Cardiac fibroblast (primary cell): ENCODE data around the gene KISS1.
A peak's percentile ranks its signal among the peaks of the same experiment; 100 is the strongest.

ENCODE experiments used
- DNase-seq, 2 donors: peaks; one replicate each; pipeline versions ENCODE4 v3.0.0 to v3.0.0-alpha.2; 2010; ENCODE audit warnings: low read depth in 2 of 2
- H3K4me3 ChIP-seq, 2 donors: replicated peaks in 1 of 2; 1 replicate in 1 of 2; 2 replicates in 1 of 2; pipeline ENCODE4 v1.5.1; 2011; ENCODE audit warnings: low read depth in 2 of 2, low read length in 2 of 2, mild to moderate bottlenecking in 2 of 2, moderate library complexity in 1 of 2
- TF ChIP-seq, protein P1 (sequence below): IDR thresholded peaks from one replicate; pipeline ENCODE4 v1.5.1; 2011; ENCODE audit warnings: low read depth, mild to moderate bottlenecking, low read length, inconsistent platforms

The KISS1 gene

DNA sequence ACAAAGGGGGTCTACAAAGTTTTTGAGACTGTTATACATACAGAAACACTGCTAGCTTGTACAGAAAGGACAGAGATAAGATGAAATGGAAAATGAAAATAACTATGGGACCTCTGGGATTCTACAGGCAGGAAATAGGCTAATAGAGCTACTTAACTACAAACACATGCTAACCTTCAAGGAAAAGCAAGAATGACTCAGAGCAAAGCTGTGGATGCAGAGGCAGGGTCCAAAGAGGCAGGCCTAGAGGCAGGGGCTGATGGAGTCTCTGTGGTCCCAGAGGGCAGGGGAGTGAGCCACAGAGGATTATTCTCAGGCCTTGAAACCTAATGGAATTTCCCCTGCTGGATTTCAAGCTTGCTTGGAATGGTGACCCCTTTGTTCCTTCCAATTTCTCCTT, 36.2 kb upstream of the KISS1 start:
- TF ChIP-seq, protein P1, sequence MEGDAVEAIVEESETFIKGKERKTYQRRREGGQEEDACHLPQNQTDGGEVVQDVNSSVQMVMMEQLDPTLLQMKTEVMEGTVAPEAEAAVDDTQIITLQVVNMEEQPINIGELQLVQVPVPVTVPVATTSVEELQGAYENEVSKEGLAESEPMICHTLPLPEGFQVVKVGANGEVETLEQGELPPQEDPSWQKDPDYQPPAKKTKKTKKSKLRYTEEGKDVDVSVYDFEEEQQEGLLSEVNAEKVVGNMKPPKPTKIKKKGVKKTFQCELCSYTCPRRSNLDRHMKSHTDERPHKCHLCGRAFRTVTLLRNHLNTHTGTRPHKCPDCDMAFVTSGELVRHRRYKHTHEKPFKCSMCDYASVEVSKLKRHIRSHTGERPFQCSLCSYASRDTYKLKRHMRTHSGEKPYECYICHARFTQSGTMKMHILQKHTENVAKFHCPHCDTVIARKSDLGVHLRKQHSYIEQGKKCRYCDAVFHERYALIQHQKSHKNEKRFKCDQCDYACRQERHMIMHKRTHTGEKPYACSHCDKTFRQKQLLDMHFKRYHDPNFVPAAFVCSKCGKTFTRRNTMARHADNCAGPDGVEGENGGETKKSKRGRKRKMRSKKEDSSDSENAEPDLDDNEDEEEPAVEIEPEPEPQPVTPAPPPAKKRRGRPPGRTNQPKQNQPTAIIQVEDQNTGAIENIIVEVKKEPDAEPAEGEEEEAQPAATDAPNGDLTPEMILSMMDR, result no peak
- peak in 1 of 2 donors; percentile 16 for DNase-seq
- no peak overlapping the region for H3K4me3 ChIP-seq

DNA sequence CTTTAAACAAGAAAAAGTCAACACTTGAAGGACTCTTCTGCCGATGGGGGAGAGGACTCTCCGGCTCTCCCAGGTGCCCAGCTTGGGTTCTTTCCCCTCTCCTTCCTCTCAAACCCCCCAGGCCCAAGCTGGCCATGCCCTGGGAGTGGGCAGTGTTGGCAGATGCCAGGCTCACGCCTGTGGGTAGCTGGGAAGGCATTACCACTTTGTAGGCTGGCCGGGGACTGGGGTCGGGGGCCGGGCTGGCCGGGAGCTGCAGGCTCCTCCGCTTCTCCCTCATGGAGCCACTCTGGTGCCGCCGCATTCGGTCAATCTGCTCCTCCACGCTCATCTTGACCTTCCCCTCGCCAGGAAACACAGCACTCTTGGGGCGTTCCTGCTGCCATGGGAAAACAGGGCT, 33.9 kb upstream of the KISS1 start:
- no peak overlapping the region for H3K4me3 ChIP-seq
- TF ChIP-seq, protein P1, result no peak
- no peak for DNase-seq

DNA sequence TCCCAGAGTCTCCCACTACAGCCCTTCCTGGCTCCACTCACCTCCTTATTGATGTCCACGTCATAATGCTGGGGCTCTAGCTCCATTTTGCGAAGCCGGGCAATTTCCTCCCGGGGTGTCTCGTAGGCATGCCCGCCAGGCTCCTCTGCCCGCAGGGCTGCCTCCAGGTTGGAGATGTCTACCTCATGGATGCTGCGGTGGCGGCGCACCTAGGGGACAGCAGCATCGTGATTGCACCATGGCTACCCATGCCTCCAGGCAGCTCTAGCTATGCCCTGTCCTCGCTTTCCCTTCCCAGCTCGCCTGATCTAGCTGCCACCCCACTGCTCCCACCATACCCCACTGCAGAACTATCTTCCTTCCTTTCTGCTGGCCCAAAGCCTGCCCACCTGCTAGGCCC, 32.6 kb upstream of the KISS1 start:
- TF ChIP-seq, protein P1, result no peak
- H3K4me3 ChIP-seq, result no peak overlapping the region
- DNase-seq, result no peak

DNA sequence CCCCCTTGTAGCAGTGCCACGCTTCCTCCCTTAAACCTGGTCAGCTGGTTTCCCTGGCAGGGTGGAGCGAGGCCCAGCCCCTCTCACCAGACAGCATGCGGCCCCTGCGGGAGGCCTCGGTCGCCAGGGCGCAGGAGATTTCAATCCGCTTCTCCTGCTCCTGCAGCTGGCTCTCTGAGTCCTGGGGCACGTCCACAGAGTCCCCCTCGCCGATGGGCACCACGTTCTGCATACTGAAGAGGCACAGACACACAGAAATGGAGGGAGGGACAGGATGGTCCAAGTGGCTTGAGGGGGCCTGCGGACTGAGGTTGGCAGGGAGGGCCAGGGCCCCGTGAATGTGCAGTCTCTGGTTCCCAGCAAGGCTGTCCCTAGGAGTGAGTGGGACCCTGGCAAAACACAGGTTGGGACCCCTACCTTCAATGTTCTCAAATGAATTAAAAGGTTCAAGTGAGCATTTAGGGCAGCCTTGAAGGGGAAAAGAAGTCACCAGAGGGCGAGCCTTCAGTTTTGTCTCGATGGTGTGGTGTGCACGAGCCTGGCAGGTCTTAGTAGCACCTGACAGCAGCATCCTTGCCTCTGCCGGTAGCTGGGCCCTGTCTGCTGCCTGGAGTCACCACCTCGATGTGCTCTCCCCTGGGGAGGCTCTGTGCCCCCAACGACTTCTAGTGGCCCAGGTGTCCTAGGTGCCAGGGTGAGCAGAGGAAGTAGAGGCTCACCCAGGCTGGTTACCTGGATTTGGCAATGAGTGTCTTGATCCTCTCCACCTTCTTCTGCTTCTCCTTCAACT, 31.9 kb upstream of the KISS1 start:
- H3K4me3 ChIP-seq, result no peak overlapping the region
- no peak for DNase-seq
- TF ChIP-seq, protein P1, result no peak

DNA sequence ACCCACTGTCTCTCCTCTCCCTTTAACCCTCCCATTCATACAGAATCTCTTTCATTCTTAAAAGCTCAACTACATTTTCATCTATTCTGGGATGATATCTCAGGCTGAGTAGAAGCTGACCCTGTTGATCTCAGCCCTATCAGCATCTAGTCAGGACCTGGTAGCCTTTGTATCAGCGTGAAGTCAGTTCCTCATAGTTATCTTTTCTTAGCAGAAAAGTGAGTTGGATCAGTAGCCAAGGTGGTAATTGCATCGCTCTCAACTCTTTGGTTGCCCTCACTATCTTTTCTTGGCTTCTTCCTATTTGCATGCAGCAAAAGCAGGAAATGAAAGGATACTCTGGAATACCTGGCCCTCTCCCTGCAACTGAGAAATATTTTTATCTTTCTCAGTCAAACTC, 31.1 kb upstream of the KISS1 start:
- no peak for DNase-seq
- TF ChIP-seq, protein P1, result no peak
- no peak overlapping the region for H3K4me3 ChIP-seq

DNA sequence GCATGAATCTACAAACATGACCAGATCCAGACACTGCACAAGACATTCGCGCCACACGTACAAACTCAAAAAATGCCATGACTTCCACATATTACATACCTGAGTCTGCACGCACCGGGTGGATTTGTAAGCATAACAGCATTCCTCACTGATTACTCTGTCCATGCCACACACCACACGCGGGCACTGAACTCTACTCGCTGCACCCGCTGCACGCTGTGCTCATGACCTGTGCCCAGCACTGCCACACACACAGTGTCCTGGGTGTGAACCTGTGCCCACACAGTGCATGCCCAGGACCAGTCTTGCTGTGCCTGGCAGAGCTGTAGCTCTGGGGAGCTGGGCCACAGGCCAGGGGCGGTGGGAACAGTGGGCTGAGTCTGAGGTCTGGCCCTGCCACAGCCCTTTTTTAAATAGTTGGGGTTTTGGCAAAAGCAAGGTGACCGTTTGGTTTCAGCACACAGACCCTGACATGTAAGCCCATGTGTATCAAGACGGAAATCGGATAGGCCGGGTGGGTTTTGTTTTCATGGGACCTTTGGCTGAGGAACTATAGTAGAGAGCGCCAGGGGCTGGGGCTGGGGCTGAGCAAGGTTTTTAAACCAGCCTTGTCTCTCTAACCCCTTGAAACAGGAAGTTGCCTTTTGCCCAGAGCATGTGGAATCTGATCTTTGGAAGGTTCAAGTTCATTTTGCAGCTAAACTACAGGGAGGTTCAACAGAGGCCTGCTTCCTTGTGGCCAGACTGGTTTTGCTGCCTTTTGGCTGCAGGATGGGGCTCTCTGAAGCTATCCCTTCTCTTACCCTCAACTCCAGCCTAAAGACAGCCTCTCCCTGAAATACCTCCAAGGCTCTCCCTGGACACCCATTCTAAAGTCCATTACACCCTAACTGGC, 29.8 kb upstream of the KISS1 start:
- H3K4me3 ChIP-seq, result no peak overlapping the region
- TF ChIP-seq, protein P1, result no peak
- DNase-seq, result no peak
